OCI-LY1 (cell line): ENCODE measurements around the gene SLC6A16.

Experiments used
- EZH2 ChIP-seq: fragments of 200-600 bp; sonication (generic), shearing (Covaris generic); IDR thresholded peaks from 2 replicates; pipeline ENCODE4 v1.8.0; 2017; ENCODE audit warnings: borderline replicate concordance, mixed run types, mild to moderate bottlenecking, antibody characterized with exemption, low read length, moderate library complexity, mixed read lengths
- TF ChIP-seq, protein P1 (sequence below): fragments of 200-600 bp; sonication (generic), shearing (Covaris generic); IDR thresholded peaks from 2 replicates; pipeline ENCODE4 v1.5.1; 2017; ENCODE audit warnings: mild to moderate bottlenecking, antibody characterized with exemption, low read length, moderate library complexity, mixed read lengths

DNA sequence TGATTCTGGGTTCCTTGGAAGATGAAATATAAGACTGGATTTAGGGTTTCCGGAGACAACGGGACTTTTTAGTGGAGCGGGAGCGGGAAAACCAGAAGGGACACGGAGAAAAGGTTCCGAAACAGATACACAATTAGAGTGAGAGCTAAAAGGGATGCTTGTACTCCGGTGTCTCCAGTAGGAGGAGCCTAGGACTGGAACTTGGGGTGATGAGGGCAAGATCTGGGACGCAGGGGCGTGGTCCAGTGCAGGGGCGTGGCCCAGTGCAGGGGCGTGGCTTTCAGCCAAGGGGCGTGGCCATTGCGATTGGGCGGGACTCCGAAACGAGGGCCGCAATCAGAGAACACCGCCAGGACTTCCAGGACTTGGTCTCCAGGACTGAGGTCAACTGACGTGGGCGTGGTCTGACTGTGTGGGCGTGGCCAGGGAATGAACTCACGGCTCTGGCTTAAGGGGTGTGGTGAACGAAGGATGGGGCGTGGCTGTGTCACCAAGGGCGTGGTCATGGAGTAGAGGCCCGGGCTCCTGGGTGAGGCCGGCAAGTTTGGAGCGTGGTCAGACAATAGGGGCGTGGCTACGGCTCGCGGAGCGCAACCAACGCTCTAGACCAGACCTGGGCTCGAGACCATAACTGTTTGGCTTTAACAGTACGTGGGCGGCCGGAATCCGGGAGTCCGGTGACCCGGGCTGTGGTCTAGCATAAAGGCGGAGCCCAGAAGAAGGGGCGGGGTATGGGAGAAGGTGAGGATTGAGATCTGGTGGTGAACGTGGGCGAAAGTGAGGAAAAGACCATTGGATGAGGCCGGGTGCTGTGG, 38.5 kb upstream of the SLC6A16 start, which contains the start of gene DKKL1:
- TF ChIP-seq, protein P1, sequence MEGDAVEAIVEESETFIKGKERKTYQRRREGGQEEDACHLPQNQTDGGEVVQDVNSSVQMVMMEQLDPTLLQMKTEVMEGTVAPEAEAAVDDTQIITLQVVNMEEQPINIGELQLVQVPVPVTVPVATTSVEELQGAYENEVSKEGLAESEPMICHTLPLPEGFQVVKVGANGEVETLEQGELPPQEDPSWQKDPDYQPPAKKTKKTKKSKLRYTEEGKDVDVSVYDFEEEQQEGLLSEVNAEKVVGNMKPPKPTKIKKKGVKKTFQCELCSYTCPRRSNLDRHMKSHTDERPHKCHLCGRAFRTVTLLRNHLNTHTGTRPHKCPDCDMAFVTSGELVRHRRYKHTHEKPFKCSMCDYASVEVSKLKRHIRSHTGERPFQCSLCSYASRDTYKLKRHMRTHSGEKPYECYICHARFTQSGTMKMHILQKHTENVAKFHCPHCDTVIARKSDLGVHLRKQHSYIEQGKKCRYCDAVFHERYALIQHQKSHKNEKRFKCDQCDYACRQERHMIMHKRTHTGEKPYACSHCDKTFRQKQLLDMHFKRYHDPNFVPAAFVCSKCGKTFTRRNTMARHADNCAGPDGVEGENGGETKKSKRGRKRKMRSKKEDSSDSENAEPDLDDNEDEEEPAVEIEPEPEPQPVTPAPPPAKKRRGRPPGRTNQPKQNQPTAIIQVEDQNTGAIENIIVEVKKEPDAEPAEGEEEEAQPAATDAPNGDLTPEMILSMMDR, result no peak
- no peak for TF ChIP-seq EZH2
